ENCODE results near the gene CALY. TPM values are rescaled to one million over a fixed set of nuclear protein-coding genes. Genes with fewer than 3 reads are reported as not detected.

Gene CALY
- total RNA-seq = 1 to 10 TPM in 1 of 2 donors, under 1 TPM in 1; 0.75 to 1.3 TPM
- polyA plus RNA-seq (2013, experiment 1 of 2) = 1.5 TPM
- 1.4 TPM for polyA plus RNA-seq (2013, experiment 2 of 2)
- long read RNA-seq, experiment 1, partial matches to known transcripts = 0 of 1 reads
- long read RNA-seq, experiment 1, other reads (novel, unspliced or antisense) = 0 of 1 reads
- long read RNA-seq, experiment 2, partial matches to known transcripts = 0 of 2 reads
- long read RNA-seq, experiment 2, other reads (novel, unspliced or antisense) = 0 of 2 reads
- long read RNA-seq, experiment 3 = 0 reads
- long read RNA-seq, experiment 4 = 0 reads

- no peak for TF ChIP-seq CTCF (conservative IDR thresholded peaks at IDR 0.05)
- Histone ChIP-seq H3K9me3 (ENCODE audit: control insufficient read depth, low read length) (peaks cover 11% of the 10 kb centered on the region), H3K27ac (ENCODE audit: low read depth, low read length) (no peak within 1 kb of the TSS), H3K36me3 (ENCODE audit: control insufficient read depth, insufficient read depth, low read length) (no peaks in the 10 kb centered on the region), H3K27me3 (ENCODE audit: control insufficient read depth, insufficient read depth, low read length, poor library complexity, severe bottlenecking) (peaks cover 96% of the 10 kb centered on the region), H3K9ac (ENCODE audit: extremely low read depth, low read length, poor library complexity, severe bottlenecking) (no peak within 1 kb of the TSS), H3K4me3 (ENCODE audit: low read length) (no peak within 1 kb of the TSS), H3K4me1 (ENCODE audit: control insufficient read depth, insufficient read depth, low read length) (no peaks in the 10 kb centered on the region)
- no peak within 1 kb of the TSS for H3K27ac Mint-ChIP-seq
- no peaks in the 10 kb centered on the region for H3K36me3 Mint-ChIP-seq (ENCODE audit: low read depth)
- no peaks in the 10 kb centered on the region for H3K4me1 Mint-ChIP-seq
- H3K27me3 Mint-ChIP-seq (ENCODE audit: insufficient read depth) = peaks cover 20% of the 10 kb centered on the region
- H3K9me3 Mint-ChIP-seq = peaks cover 5% of the 10 kb centered on the region
- H3K4me3 Mint-ChIP-seq = no peak within 1 kb of the TSS
- 41 to 46% methylated on average over 16 to 63 of the region's 63 CpGs for WGBS, 2 experiments (ENCODE audit: insufficient coverage in 1 of 2, insufficient read length in 1 of 2)
- peak; percentile 80 for DNase-seq
These were observed at the start of gene CALY for GRCh38 chr10:133336577-133337369. Gene CALY (minus strand): TSS chr10:133336896. CDS start chr10:133328989, 7,907 bp downstream.

- Mint-ChIP-seq H3K36me3 (ENCODE audit: low read depth) (peaks cover 23% of the 10 kb centered on the region), H3K4me1 (no peaks in the 10 kb centered on the region), H3K9me3 (no peaks in the 10 kb centered on the region), H3K27me3 (ENCODE audit: insufficient read depth) (peaks cover 2% of the 10 kb centered on the region), H3K4me3 (no peak overlapping the region), H3K27ac (no peak overlapping the region)
- no peak overlapping the region for H3K27ac ChIP-seq (ENCODE audit: low read depth, low read length)
- DNase-seq = no peak
- no peak overlapping the region for H3K4me3 ChIP-seq (ENCODE audit: low read length)
- H3K9ac ChIP-seq (ENCODE audit: extremely low read depth, low read length, poor library complexity, severe bottlenecking) = no peak overlapping the region
- no peaks in the 10 kb centered on the region for H3K9me3 ChIP-seq (ENCODE audit: control insufficient read depth, low read length)
- WGBS, 2 experiments (ENCODE audit: insufficient coverage in 1 of 2, insufficient read length in 1 of 2) = 88 to 100% methylated on average over 2 of the region's 2 CpGs
- no peaks in the 10 kb centered on the region for H3K4me1 ChIP-seq (ENCODE audit: control insufficient read depth, insufficient read depth, low read length)
- peaks cover under 1% of the 10 kb centered on the region for H3K27me3 ChIP-seq (ENCODE audit: control insufficient read depth, insufficient read depth, low read length, poor library complexity, severe bottlenecking)
- no peaks in the 10 kb centered on the region for H3K36me3 ChIP-seq (ENCODE audit: control insufficient read depth, insufficient read depth, low read length)
- no peak for TF ChIP-seq CTCF (conservative IDR thresholded peaks at IDR 0.05)
These were observed 48.5 kb upstream of the CALY start for GRCh38 chr10:133385214-133385613.

- no peak overlapping the region for H3K4me3 Mint-ChIP-seq
- Histone ChIP-seq H3K36me3 (ENCODE audit: control insufficient read depth, insufficient read depth, low read length) (no peaks in the 10 kb centered on the region), H3K9ac (ENCODE audit: extremely low read depth, low read length, poor library complexity, severe bottlenecking) (no peak overlapping the region), H3K4me1 (ENCODE audit: control insufficient read depth, insufficient read depth, low read length) (no peaks in the 10 kb centered on the region), H3K27ac (ENCODE audit: low read depth, low read length) (no peak overlapping the region), H3K9me3 (ENCODE audit: control insufficient read depth, low read length) (no peaks in the 10 kb centered on the region), H3K27me3 (ENCODE audit: control insufficient read depth, insufficient read depth, low read length, poor library complexity, severe bottlenecking) (peaks cover 7% of the 10 kb centered on the region), H3K4me3 (ENCODE audit: low read length) (no peak overlapping the region)
- H3K9me3 Mint-ChIP-seq = no peaks in the 10 kb centered on the region
- peak; percentile 46 for DNase-seq
- H3K36me3 Mint-ChIP-seq (ENCODE audit: low read depth) = peaks cover 23% of the 10 kb centered on the region
- H3K27me3 Mint-ChIP-seq (ENCODE audit: insufficient read depth) = peaks cover 7% of the 10 kb centered on the region
- TF ChIP-seq CTCF (conservative IDR thresholded peaks at IDR 0.05) = no peak
- H3K4me1 Mint-ChIP-seq = no peaks in the 10 kb centered on the region
- no peak overlapping the region for H3K27ac Mint-ChIP-seq
- WGBS, 2 experiments (ENCODE audit: insufficient coverage in 1 of 2, insufficient read length in 1 of 2) = 90 to 93% methylated on average over 11 to 13 of the region's 13 CpGs
These were observed 47.4 kb upstream of the CALY start for GRCh38 chr10:133384071-133384470.

Data from endodermal cell (in vitro differentiated cells).